ENCODE data around the gene WDR47.
"Not testable (repeated sequence)": the region's sequence is repeated elsewhere in the genome, so short reads cannot be mapped to it uniquely, and the experiment has no call there.

Gene WDR47

DNA sequence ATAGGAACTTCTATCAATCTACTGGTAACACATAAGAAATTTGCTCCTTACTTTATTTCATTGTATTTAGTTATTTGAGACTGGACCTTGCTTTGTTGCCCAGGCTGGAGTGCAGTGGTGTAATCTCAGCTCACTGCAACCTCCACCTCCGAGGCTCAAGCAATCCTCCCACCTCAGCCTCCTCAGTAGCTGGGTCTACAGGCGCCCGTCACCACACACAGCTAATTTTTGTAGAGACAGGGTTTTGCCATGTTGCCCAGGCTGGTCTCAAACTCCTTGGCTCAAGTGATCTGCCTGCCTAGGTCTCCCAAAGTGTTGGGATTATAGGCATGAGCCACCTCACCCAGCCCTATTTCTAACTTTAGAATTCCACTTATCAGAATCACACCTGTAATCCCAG lies 10.2 kb upstream of the WDR47 start:
- DNase-seq (ENCODE audit: low read depth): not testable (repeated sequence)

DNA sequence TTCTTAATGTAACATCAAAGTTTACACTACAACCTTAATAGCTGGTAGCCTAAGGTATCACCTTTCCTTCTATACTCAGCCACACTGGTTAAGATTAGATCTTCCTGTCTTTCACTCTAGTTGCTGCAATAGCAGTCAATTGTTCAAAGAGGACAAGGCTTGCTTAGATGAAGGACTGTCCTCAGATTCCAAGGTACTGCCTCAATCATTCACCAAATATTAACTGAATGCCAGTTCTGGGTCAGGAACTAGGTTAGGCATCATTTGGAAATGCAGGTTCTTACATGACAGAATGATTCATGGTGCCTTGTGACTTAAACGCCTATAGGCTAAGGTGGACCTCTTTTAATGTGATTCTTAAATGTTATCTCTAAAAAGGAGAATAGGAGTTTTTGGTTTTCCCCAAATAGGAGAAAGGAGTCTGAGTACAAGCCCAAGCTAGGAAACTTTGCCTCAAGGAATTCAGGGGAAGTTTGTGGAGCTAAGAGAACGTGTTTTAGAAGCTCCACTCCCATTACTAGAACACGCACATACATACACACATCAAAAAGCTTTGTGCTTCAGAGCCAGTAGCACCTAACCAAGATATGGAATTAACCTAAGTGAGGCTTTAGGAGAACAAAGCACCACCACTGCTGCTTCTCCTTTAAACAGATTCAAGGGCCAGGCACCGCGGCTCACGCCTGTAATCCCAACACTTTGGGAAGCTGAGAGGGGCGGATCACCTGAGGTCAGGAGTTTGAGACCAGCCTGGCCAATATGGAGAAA lies 8.5 kb upstream of the WDR47 start:
- no peak for DNase-seq (ENCODE audit: low read depth)

DNA sequence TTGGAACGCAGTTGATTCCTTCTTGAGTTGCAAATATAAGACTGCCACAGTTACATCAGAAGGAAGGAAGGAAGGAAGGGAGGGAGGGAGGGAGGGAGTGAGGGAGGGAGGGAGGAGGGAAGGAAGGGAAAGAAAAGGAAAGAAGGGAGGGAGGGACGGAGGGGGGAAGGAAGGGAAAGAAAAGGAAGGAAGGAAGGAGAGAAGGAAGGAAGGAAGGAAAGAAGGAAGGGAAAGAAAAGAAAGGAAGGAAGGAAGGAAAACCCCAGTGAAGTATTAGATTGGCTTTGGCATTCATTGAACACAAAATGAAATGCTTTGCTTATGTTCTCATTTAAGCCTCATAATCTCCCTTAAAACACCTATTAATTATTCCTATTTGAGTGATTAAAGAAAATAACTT lies 6.4 kb upstream of the WDR47 start:
- no peak for DNase-seq (ENCODE audit: low read depth)

DNA sequence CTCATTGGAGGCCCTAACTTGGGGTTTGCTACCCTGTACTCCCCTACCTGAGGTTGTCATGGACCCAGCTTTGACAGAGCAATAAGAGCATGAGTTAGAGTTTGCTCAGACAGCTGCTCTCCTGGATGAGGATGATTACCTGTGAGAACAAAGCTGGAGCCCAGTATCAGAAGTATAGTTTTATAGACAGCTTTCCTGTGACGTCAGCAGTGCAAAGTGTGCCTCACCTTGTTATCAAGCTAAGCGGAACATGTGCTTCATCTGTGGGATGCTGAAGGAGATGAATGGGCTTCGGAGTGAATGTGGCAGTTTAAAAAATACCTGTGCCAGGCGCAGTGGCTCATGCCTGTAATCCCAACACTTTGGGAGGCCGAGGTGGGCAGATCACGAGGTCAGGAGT lies 5.4 kb upstream of the WDR47 start:
- DNase-seq (ENCODE audit: low read depth): no peak

DNA sequence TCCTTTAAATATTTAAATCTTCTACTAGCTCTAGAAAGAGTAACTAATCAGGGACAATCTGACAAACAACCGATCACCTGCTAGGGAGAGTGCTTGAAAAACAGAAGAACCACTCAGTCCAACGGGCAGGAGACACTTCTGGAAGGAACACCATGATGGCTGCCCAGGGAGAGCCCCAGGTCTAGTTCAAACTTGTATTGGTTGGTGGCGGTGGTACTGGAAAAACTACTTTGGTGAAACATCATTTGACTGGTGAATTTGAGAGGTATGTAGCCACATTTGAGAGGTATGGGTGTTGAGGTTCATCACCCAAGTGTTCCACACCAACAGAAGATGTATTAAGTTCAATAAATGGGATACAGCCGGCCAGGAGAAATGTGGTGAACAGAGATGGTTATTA lies 4.8 kb upstream of the WDR47 start:
- no peak for DNase-seq (ENCODE audit: low read depth)

DNA sequence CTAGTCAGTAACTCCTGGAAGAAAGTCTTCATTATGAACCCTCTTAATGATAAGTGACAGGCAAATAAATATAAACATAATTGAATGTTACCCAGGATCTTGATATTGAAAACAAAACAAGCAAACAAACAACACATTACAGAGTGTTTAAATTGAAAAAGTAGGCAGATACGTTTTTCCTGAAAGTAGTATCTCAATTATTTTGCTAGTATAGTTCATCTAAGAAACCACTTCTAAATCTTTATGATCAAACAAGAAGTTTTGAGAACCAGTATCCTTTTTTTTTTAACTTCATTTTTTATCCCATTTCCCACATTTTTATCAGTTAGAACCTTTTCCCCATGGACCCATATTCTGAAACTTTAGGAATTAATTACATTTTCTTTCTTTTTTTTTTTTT lies 3.7 kb upstream of the WDR47 start:
- no peak for DNase-seq (ENCODE audit: low read depth)

DNA sequence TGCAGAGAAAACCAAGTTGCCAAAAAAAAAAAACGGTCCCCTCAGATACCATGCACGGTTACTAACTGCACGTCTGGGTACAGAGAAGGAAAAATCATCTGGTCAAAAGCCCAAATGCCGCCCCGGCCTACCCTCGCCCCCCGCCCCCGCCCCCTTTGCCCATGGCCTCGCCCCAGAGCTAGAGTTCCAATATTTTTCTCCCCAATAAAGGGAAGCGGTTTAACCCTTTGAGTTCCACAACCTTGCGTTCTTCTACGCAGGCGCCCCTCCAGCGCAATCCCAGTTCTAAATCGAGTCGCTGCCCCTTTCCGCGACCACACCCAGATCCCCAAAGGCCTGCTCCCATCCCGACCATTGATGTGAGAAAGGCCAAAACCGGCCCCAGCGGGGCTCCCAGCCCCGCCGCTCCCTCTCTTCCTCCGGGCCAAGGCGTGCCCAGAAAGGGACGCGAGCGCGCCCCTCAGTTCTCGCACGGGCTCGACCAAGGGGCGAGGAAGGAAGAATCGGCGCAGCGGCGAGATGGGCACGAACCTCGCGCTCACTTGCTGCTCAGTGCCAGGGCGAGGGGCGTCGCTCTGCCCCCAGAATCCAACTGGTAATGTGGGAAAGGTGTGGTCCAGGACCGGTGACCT lies 797 bp downstream of the WDR47 start:
- DNase-seq (ENCODE audit: low read depth): peak; percentile 16

DNA sequence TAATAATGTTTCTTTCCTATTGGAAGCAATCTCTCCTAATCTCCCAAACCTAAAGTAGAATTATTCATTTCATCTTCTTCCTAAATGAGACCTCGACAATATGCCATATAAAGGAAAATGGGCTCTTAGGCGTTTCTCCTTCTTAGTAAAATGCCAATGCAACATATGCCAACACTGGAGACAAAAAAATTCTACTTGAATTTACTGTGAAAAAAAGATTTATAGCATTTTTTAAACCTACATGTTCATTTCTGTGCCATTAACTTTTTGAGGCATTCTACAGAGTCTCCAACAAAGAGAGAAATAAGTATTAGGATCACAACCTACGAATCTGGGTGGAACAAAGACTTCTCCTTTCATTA lies 1.3 kb downstream of the WDR47 start:
- DNase-seq (ENCODE audit: low read depth): no peak

DNA sequence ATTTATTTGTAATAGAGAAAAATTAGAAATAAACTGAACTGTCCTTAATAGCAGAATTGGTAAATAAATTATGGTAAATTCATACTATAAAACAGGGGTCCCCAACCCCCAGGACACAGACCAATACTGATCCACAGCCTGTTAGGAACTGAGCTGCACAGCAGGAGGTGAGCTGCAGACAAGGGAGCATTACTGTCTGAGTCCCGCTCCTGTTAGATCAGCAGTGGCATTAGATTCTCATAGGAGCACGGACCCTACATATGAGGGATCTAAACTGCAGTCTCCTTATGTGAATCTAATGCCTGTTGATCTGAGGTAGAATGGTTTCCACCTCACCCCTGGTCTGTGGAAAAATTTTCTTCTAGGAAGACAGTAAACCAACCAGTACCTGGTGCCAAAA lies 7.5 kb downstream of the WDR47 start:
- no peak for DNase-seq (ENCODE audit: low read depth)

DNA sequence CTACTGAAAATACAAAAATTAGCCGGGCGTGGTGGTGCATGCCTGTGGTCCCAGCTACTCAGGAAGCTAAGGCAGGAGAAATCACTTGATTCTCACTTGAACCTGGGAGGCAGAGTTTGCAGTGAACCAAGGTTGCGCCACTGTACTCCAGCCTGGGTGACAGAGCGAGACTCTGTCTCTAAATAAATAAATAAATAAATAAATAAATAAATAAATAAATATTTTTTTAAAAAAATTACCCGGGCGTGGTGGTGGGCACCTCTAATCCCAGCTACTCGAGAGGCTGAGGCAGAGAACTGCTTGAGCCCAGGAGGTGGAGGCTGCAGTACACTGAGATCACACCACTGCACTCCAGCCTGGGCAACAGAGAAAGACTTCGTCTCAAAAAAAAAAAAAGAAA lies 12.4 kb downstream of the WDR47 start:
- not testable (repeated sequence) for DNase-seq (ENCODE audit: low read depth)

DNA sequence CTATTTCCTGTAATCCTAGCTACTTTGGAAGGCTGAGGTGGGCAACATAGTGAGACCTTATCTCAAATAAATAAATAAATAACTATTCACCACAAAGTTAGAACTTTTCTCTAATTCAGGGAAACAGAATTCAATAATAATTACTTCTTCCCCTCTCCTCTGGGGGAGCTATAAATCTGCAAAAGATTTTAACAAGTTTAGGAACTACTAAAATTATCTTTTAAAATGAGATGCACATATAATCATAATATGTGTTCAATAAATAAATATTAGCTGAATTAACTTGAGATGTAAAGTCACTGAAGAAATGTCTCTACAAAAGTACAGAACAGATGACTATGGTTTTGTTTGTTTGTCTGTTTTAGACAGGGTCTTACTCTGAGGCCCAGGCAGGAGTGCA lies 14.1 kb downstream of the WDR47 start:
- DNase-seq (ENCODE audit: low read depth): no peak

DNA sequence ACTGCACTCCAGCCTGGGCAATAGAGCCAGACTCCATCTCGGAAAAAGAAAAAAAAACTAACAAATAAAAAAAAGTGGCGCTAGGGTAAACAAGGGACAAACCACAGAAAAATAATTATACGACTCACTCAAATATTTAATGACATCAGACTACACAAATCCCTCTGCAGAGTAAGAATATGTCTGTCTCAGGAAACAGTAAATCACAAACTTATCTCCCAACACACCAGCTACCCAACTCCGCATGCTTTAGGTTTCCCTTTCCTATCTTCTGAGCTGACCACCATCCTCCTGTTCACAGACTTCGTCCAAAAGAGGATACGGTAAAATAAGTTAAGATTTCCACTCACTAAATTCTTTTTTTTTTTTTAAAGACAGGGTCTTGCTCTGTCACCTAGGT lies 16.2 kb downstream of the WDR47 start:
- DNase-seq (ENCODE audit: low read depth): no peak

DNA sequence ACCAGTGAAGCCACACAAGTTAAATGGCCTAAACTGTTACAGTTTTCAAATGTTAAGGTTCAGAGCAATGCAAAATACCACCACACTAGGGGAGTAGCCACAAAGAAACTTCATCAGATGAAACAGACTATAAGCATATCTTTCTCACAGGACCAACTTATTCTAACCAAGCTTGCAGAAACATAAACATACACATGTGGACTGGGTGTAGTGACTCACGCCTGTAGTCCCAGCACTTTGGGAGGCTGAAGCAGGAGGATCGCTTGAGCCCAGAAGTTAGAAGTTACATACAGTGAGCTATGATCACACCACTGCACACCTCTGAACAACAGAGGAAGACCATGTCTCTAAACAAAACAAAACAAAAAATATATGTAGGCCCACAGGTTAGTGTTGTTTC lies 17.3 kb downstream of the WDR47 start:
- no peak for DNase-seq (ENCODE audit: low read depth)

DNA sequence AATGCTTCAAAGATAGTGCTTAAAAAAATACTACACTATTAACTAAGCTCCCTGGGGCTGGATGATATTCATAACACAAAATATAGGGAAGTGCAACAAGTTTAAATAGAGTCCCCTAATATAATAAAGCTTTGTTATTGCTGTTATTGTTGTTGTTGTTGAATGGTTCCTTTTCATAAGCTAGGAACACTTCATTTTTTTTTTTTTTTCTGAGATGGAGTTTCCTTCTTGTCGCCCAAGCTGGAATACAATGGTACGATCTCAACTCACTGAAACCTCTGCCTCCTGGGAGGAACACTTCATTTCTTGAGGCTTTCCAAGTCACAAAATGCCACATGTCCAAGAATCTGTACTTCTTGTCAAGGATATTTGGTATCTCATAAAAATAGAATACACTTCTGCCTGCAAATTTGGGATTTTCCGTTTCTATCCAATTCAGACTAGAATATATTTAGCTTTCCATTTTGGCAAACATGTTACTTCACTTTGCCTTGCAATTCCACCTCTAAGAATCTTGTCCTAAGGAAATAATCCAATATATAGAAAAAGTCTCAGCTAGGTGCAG lies 21.1 kb downstream of the WDR47 start:
- no peak for DNase-seq (ENCODE audit: low read depth)

DNA sequence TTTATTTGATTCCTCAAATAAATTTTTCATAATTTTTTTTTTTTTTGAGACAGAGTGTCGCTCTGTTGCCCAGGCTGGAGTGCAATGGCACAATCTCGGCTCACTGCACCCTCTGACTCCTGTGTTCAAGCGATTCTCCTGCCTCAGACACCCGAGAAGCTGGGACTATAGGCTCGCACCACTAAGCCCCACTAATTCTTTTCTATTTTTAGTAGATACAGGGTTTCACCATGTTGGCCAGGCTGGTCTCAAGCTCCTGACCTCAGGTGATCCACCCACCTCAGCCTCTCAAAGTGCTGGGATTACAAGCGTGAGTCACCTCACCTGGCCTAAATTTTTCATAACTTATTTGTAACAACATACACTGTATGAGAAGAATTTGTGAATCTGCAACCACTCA lies 24.2 kb downstream of the WDR47 start:
- DNase-seq (ENCODE audit: low read depth): not testable (repeated sequence)

DNA sequence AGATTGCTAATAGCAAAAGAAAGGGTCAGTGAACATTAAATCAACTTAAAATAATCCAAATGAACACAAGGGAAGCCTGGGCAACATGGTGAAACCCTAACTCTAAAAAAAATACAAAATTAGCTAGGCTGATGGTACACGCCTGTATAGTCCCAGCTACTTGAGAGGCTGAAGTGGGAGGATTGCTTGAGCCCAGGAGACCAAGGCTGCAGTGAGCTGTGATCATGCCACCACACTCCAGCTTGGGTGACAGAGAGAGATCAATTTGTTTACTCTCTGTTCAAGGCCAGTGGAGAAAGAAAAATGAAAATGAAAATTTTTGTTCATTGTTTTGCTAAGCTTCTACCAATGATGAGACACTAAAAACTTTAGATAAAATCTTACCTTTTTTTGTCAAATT lies 24.8 kb downstream of the WDR47 start:
- no peak for DNase-seq (ENCODE audit: low read depth)

DNA sequence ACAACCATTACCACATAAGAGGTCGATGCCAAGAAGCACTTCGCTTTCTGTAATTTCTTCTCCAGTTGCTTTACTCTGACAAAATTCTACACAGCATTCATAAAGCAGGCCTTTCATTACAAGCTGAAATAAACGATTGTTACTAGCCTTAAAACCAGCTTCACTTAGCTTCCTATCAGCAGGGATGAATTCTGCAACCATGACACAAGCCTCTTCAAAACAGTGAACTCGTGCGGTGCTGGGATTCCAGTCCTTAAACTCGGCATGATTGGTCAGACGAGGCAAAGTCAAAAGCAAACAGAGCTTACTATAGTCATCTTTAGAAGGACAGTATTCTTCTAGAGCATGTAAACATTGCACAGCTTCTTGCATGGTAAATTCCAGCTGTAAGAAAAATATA lies 30.6 kb downstream of the WDR47 start:
- DNase-seq (ENCODE audit: low read depth): no peak

DNA sequence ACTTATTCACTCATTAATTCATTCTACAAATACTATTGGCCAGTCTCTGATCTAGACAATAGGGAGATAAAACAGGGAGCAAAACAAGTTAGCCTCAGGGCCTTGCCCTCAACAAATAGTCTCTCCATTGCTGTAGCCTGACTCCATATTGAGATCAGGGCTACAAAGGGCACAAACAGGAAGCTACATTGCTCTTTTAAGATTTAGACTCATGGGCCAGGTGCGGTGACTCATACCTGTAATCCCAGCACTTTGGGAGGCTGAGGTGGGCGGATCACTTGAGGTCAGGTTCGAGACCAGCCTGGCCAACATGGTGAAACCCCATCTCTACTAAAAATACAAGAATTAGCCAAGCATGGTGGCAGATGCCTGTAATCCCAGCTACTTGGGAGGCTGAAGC lies 45.3 kb downstream of the WDR47 start:
- not testable (repeated sequence) for DNase-seq (ENCODE audit: low read depth)

DNA sequence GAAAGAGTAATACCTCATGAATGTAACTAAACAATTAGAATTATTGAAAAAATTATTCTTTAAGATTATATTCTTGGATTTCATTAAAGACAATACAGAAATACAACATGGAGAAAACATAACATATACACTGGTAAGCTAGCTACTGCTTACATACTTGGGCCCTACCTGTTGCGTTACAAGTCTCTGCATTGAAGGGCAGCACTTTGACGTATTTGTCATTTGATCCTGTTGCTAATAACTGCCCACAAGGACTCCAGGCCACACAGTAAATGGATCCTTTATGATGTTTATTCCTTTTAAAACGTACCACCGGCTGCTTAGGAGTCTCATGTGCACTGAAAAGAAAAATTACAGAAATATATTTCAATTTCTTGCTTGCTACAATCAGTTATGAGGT lies 58.8 kb downstream of the WDR47 start:
- no peak for DNase-seq (ENCODE audit: low read depth)

DNA sequence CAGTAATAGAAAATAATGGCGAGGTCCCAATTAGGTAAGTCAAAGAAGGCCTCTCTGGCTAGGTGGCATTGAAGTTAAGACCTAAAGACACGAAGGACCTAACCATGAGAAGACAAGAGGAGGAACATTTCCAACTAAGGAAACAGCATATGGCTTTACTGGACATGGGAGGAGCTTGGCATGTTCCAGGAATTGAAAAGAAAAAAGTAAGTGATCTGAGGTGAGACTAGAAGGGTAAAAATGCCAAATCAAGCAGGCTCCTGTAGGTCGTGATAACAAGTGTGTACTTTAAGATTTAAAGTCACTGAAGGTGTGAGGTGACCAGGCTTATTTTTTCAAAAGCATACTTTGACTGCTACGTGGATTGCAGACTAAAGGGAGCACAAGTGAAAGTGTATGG lies 65.2 kb downstream of the WDR47 start:
- DNase-seq (ENCODE audit: low read depth): no peak

DNA sequence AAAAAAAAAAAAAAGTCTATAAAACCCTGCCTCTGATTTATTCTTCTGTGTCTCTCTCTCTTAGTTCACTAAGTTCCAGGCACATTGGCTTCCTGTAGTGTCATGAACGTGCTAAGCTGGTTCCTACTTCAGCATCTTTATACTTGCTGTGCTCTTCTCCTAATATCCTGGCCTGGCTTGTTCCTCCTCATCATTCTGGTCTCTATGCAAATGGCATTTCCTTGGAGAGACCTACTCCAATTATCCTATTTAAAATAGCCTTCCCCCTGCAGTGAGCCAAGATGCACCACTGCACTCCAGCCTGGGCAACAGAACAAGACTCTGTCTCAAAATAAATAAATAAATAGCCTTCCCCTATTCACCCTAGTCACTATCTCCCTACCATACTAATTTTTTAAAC lies 69.0 kb downstream of the WDR47 start:
- DNase-seq (ENCODE audit: low read depth): no peak

DNA sequence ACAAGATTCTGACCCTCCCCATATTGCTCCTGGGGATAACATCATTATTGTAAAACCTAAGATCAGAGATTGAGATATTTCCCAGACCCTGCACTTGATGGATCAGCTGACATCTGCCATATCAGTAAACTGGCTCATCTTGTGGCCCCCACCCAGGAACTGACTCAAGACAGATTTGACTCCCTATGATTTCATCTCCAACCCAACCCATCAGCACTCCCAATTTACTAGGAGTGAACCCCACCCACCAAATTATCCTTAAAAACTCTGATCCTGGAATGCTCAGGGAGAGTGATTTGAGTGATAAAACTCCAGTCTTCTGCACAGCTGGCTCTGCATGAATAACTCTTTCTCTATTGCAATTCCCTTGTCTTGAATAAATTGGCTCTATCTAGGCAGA lies 72.6 kb downstream of the WDR47 start:
- DNase-seq (ENCODE audit: low read depth): no peak

DNA sequence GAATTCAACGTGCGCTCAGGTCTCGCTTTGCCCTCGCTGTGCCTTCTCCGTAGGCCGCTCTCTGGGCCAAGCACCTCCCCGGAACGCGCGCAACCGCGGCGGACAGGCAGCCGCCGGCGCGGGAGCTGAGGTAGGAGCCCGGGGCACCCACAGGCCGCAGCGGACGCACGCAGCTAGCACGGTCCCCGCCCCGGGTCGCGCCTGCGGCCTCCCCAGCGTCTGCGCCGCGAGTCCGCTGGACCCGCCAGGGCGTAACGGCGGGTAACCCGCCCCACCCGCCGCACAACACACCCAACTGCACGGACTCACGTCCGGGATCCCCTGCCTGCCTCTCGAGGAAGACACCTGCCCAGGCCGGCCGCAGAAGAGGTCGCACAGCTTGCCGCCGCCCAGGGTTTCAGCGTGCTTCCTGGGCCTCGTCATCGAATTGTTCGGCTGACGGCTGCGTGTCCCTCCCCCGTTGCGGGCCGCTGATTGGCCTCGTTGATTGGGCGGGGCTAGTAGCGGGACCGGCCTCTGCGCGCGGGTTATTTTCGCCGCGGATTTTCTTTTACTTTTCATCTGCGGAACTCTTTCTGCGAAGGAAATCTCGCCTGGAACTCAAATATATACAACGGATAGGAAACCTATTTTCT lies 78.7 kb downstream of the WDR47 start, which contains the start of gene CLCC1:
CLCC1 (minus strand) TSS at position 433 of the 635 bp plus-strand sequence. CDS start 13,047 bp downstream, outside the sequence.
- DNase-seq (ENCODE audit: low read depth): peak; percentile 89
